Measurements from ENCODE around the gene GBE1.

DNA sequence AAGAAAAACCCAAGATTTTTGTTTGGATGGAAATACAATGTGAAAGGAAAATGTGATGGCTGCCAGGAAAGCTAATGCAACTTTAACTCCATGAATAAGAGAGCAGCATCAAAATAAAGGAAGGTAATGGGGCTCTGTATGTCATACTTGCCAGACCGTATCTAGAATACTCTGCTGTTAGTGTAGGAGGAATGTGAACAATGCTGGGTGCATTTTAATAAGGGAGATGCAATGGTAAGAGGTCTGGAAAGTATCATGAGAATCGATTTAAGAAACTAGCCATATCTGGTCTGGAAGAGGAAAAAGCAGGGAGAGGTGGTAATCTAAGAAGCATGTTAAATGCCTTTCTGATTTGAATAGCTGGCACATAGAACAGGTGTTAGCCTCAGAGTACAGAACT, 239.6 kb downstream of the GBE1 start:
- TF ChIP-seq ZNF24 (tag by site-specific recombination; IDR thresholded peaks at IDR 0.05) (no peak), KLF10 (tag by site-specific recombination; IDR thresholded peaks at IDR 0.05) (no peak)
